Effector memory CD8-positive, alpha-beta T cell (primary cell): ENCODE results near the gene CAMTA1.

ENCODE experiments used
- ATAC-seq: fragments of 150-1000 bp; cut with Tn5 transposase; replicated peaks from 2 replicates; pipeline ENCODE4 v1.10.0; 2021; ENCODE audit warnings: mild to moderate bottlenecking, moderate library complexity
- DNase-seq, 3 experiments: peaks; one replicate each; pipeline ENCODE4 v3.0.0; 2021
- H3K27ac Mint-ChIP-seq, 2 donors: one replicate each; pipeline ENCODE4 v1.8.0; 2022; ENCODE audit warnings: mild to moderate bottlenecking in 2 of 2, mixed read lengths in 2 of 2, moderate library complexity in 2 of 2
- H3K27me3 Mint-ChIP-seq, 2 donors: one replicate each; pipeline ENCODE4 v1.8.0; 2022; ENCODE audit warnings: mixed read lengths in 2 of 2
- H3K36me3 Mint-ChIP-seq: one replicate; pipeline ENCODE4 v1.8.0; 2022; ENCODE audit warnings: mild to moderate bottlenecking, moderate library complexity, mixed read lengths; ENCODE audit not compliant: insufficient read depth
- H3K4me1 Mint-ChIP-seq, 2 donors: one replicate each; pipeline ENCODE4 v1.8.0; 2022; ENCODE audit warnings: low read depth in 2 of 2, mixed read lengths in 2 of 2
- H3K4me3 Mint-ChIP-seq, 2 donors: one replicate each; pipeline ENCODE4 v1.8.0; 2022; ENCODE audit warnings: mild to moderate bottlenecking in 2 of 2, mixed read lengths in 2 of 2, moderate library complexity in 2 of 2
- H3K9me3 Mint-ChIP-seq, 2 donors: one replicate each; pipeline ENCODE4 v1.8.0; 2022; ENCODE audit warnings: mixed read lengths in 2 of 2

The CAMTA1 gene

GRCh38 chr1:6888870-6889269 is 103.6 kb downstream of the CAMTA1 start:
- peaks cover 3% of the 10 kb centered on the region in 2 donors for H3K4me1 Mint-ChIP-seq
- no peak overlapping the region for H3K27ac Mint-ChIP-seq
- ATAC-seq (no peak), DNase-seq (no peak)
- H3K9me3 Mint-ChIP-seq, result no peaks in the 10 kb centered on the region
- H3K27me3 Mint-ChIP-seq, result no peaks in the 10 kb centered on the region
- H3K36me3 Mint-ChIP-seq, result peaks cover 3% of the 10 kb centered on the region
- H3K4me3 Mint-ChIP-seq, result no peak overlapping the region

- ATAC-seq (no peak), DNase-seq (peak; percentile 10 to 18 (median 12))
- Mint-ChIP-seq H3K9me3 (no peaks in the 10 kb centered on the region), H3K27me3 (no peaks in the 10 kb centered on the region), H3K4me3 (no peak overlapping the region), H3K36me3 (peaks cover 3% of the 10 kb centered on the region), H3K27ac (no peak overlapping the region), H3K4me1 (peaks cover 3% of the 10 kb centered on the region in 2 donors)
Observed at GRCh38 chr1:6889875-6890480, 104.7 kb downstream of the CAMTA1 start.

DNA sequence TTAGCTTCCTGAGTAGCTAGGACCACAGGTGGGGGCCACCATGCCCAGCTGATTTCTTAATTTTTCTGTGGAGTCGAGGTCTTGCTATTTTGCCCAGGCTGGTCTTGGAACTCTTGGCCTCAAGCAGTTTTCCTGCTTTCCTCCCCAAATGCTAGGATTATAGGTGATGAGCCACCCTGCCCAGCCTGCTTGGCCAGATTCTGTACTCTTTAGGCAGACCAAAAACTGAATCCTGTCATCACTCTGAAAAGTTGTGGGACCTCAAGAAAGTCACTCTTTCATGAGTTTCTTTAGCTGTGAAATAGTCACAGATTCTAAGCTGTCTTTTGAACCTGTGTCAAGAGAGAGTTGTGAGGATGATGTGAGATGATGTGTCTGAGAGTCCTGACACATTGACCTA is 105.4 kb downstream of the CAMTA1 start:
- Mint-ChIP-seq H3K27ac (no peak overlapping the region), H3K4me3 (no peak overlapping the region), H3K27me3 (no peaks in the 10 kb centered on the region), H3K4me1 (peaks cover 2 to 3% of the 10 kb centered on the region in 2 donors), H3K9me3 (no peaks in the 10 kb centered on the region), H3K36me3 (peaks cover 3% of the 10 kb centered on the region)
- DNase-seq, result no peak
- no peak for ATAC-seq

- no peaks in the 10 kb centered on the region for H3K9me3 Mint-ChIP-seq
- peaks cover 0 to 3% of the 10 kb centered on the region in 2 donors for H3K4me1 Mint-ChIP-seq
- H3K27ac Mint-ChIP-seq, result no peak overlapping the region
- no peak overlapping the region for H3K4me3 Mint-ChIP-seq
- peaks cover 5% of the 10 kb centered on the region for H3K36me3 Mint-ChIP-seq
- no peak for DNase-seq
- H3K27me3 Mint-ChIP-seq, result no peaks in the 10 kb centered on the region
- no peak for ATAC-seq
Observed at GRCh38 chr1:6891781-6892579, 106.7 kb downstream of the CAMTA1 start.

DNA sequence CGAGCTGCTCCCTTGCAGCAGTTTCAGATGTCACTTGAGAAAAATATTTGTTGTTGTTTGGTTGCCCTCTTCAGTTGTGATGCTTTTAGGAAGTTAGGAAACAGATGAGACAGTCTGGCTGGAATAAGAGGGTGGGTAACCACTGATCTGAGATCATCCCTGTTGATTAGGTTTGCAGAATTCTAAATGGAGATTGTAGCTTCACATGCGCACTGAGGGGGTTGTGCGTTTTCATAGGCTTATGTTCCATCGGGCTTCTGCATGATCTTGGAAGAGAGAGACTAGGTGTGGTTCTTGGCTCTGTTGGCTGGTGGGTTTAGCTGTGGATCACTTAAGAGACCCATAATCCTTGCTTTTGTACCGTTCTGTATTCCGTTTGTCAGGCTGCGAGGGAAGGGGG is 108.1 kb downstream of the CAMTA1 start:
- Mint-ChIP-seq H3K4me1 (peaks cover 0 to 3% of the 10 kb centered on the region in 2 donors), H3K27ac (no peak overlapping the region), H3K36me3 (peaks cover 5% of the 10 kb centered on the region), H3K27me3 (no peaks in the 10 kb centered on the region), H3K9me3 (no peaks in the 10 kb centered on the region), H3K4me3 (no peak overlapping the region)
- no peak for ATAC-seq
- DNase-seq, result no peak

DNA sequence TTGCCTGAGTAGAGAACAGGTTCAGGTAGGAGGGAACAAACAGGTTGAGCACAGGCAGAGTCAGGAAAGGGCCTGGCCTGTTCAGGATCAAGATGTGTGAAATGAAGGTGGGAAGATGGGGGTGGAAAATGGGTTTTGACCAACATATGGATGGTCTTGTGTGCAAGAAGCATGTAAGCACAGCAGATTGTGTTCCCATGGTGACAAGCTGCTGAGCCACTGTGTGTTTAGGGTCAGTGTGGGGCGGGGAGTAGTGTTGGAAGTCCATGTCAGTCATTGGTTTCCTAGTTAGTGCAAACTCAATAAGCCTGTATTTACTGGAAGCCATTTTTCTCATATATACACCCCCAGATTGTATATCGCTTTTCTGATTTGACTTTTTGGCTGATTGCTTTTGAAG is 111.9 kb downstream of the CAMTA1 start:
- ATAC-seq, result no peak
- no peak for DNase-seq
- Mint-ChIP-seq H3K4me1 (peaks cover 0 to under 1% of the 10 kb centered on the region in 2 donors), H3K9me3 (no peaks in the 10 kb centered on the region), H3K4me3 (no peak overlapping the region), H3K27me3 (no peaks in the 10 kb centered on the region), H3K27ac (no peak overlapping the region), H3K36me3 (peaks cover 2% of the 10 kb centered on the region)

DNA sequence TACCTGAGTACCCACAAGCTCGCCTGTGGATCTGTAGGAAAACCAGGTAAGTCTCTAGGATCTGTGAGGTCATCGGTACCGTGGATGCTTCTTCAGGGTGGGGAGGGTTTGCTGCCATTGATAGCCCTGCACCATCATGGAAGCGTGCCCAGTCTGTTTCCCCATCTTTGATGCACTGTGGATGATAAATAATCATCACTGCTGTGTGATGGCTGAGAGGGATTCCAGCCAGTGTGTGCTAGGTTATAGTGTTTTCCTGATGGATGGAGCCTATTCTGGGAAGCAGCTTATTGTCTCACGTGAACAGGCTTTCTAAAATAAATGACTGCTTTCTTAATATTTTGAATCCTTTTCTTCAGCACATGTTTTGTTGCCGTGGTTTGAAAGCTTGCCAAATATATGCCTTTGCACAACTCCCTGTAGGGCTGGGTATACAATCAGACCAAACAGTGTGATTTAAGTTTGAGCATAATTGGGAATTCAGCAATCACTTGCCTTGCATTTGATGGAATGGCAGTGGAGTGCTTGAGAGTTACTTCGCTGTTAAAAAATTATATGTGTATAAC is 113.8 kb downstream of the CAMTA1 start:
- H3K4me1 Mint-ChIP-seq, result peaks cover 2 to 3% of the 10 kb centered on the region in 2 donors
- ATAC-seq, result no peak
- H3K27ac Mint-ChIP-seq, result no peak overlapping the region
- DNase-seq, result no peak
- no peak overlapping the region for H3K4me3 Mint-ChIP-seq
- no peaks in the 10 kb centered on the region for H3K27me3 Mint-ChIP-seq
- peaks cover 0 to 1% of the 10 kb centered on the region in 2 donors for H3K9me3 Mint-ChIP-seq
- peaks cover 2% of the 10 kb centered on the region for H3K36me3 Mint-ChIP-seq

- Mint-ChIP-seq H3K27ac (no peak overlapping the region), H3K27me3 (no peaks in the 10 kb centered on the region), H3K36me3 (peaks cover 2% of the 10 kb centered on the region), H3K4me1 (peaks cover 2 to 3% of the 10 kb centered on the region in 2 donors), H3K9me3 (peaks cover 0 to 1% of the 10 kb centered on the region in 2 donors), H3K4me3 (no peak overlapping the region)
- ATAC-seq (no peak), DNase-seq (no peak)
Observed at GRCh38 chr1:6899621-6900020, 114.4 kb downstream of the CAMTA1 start.

DNA sequence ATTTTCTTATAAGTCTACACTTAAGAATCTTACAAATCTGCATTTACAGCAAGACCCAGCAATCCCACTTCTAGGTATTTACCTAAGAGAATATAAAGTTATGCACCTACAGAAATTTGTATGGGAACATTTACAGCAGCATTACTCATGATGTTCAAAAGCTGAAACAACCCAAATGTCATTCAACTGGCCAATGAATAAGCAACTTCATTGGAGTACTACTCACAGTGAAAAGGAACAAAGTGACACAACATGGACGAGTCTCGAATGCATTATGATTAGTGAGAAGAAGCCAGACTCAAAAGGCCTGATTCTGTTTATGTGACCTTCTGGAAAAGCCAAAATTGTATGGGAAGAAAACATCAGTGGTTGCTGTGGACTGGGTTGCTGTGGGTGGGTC is 116.9 kb downstream of the CAMTA1 start:
- H3K4me1 Mint-ChIP-seq, result peaks cover 2 to 3% of the 10 kb centered on the region in 2 donors
- peaks cover 0 to 1% of the 10 kb centered on the region in 2 donors for H3K9me3 Mint-ChIP-seq
- ATAC-seq (no peak), DNase-seq (no peak)
- no peak overlapping the region for H3K4me3 Mint-ChIP-seq
- no peaks in the 10 kb centered on the region for H3K27me3 Mint-ChIP-seq
- no peak overlapping the region for H3K27ac Mint-ChIP-seq
- H3K36me3 Mint-ChIP-seq, result no peaks in the 10 kb centered on the region

DNA sequence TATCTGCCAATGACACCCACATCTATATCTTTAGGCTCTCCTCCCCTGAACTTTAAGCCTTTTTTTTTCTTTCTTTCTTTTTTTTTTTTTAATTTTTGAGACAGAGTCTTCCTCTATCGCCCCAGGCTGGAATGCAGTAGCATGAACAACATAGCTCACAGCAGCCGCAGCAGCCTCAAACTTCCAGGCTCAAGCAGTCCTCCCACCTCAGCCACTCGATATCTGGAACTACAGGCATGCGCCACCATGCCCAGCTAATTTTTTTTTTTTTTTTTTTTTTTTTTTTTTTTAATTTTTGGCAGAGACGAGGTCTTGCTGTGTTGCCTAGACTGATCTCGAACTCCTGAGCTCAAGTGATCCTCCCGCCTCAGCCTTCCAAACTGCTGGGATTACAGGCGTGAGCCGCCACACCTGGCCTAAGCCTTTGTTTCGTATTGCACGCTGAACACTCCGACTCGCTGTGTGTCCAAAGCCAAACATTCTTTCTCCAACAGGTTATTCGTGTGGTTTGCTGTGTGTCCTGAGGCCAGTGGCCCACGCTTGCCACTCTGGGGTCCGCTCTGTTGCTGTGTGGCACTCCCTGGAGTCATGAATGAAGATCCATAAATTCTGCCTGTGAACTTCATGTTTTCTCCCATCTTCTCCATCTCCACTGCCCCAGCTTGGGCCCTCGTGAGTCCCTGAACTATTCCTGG is 119.4 kb downstream of the CAMTA1 start:
- H3K4me3 Mint-ChIP-seq, result no peak overlapping the region
- H3K36me3 Mint-ChIP-seq, result no peaks in the 10 kb centered on the region

DNA sequence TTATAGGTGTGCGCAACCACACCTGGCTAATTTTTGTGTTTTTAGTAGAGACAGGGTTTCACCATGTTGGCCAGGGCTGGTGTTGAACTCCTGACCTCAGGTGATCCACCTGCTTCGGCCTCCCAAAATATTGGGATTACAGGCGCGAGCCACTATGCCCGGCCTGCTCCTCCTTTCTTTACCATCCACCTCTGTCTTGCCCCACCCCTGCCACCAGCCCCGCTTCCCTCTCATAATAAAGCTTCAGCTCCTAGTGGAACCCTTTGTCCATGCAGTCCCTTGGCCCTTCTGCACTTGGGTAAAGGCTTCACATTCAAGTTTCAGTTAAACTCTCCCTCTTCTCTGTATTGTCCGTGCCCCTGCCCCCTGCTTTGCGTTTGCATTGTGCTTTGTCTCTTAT is 120.1 kb downstream of the CAMTA1 start:
- Mint-ChIP-seq H3K4me1 (peaks cover 3 to 4% of the 10 kb centered on the region in 2 donors), H3K9me3 (peaks cover 0 to 1% of the 10 kb centered on the region in 2 donors), H3K27ac (no peak overlapping the region), H3K36me3 (no peaks in the 10 kb centered on the region), H3K27me3 (peaks cover 8 to 12% of the 10 kb centered on the region in 2 donors), H3K4me3 (no peak overlapping the region)
- DNase-seq (no peak), ATAC-seq (no peak)

More for the DNA sequence above, 119.4 kb downstream of the CAMTA1 start:
- H3K27ac Mint-ChIP-seq, result no peak overlapping the region
- ATAC-seq (no peak), DNase-seq (no peak)
- peaks cover 8 to 9% of the 10 kb centered on the region in 2 donors for H3K27me3 Mint-ChIP-seq
- H3K9me3 Mint-ChIP-seq, result peaks cover 0 to 1% of the 10 kb centered on the region in 2 donors
- H3K4me1 Mint-ChIP-seq, result peaks cover 3 to 4% of the 10 kb centered on the region in 2 donors

DNA sequence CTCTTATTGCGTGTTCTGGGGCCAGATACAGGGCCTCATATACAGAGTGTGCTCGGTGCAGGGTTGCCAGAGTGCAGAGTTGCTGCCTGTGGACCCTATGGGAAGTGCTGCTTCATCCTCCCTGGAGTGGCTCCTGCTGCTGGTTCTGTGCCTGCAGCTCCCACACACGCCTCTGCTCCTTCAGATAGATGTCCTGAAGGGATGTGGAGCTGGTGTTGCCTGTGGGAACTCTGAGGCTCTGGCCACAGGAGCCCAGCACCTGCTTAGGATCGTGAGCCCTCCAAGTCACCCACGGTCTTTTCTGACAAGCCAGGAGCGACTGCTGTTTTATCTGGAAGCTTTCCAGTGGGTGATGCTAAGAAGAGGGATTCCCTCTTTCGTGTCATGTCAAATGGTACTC is 120.5 kb downstream of the CAMTA1 start:
- DNase-seq (no peak), ATAC-seq (no peak)
- Mint-ChIP-seq H3K27ac (no peak overlapping the region), H3K4me1 (peaks cover 3 to 4% of the 10 kb centered on the region in 2 donors), H3K36me3 (no peaks in the 10 kb centered on the region), H3K4me3 (no peak overlapping the region), H3K27me3 (peaks cover 8 to 16% of the 10 kb centered on the region in 2 donors), H3K9me3 (peaks cover 0 to 1% of the 10 kb centered on the region in 2 donors)

DNA sequence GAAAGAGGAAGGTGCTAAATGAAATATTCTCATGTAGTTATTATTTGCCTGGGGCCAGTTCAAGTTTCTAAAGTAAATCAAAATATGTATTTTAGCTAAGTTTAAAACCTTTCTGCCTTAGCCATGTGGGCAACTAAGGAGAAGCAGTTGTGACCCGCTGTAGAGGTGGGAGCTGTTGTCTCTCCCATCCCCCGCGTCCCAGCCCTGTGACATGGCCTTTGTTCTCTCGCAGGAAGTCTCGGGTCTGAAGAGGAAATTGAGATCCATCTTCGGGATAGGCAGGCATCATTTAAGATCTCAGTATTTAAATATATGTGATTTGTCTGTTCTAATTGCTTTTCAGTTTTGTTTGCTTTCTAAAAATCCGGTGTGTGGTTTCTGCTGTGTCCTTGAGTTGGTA is 121.5 kb downstream of the CAMTA1 start:
- Mint-ChIP-seq H3K27ac (no peak overlapping the region), H3K36me3 (no peaks in the 10 kb centered on the region), H3K4me3 (no peak overlapping the region), H3K4me1 (peaks cover 3 to 4% of the 10 kb centered on the region in 2 donors), H3K27me3 (peaks cover 14 to 23% of the 10 kb centered on the region in 2 donors), H3K9me3 (peaks cover 0 to 1% of the 10 kb centered on the region in 2 donors)
- no peak for ATAC-seq
- no peak for DNase-seq
